CD14-positive monocyte (primary cell): ENCODE results near the gene C1QL2. TPM values are rescaled to one million over a fixed set of nuclear protein-coding genes. Genes with fewer than 3 reads are reported as not detected.

Experiments
- DNase-seq, 3 donors: peaks; one replicate each; pipeline ENCODE4 v3.0.0-alpha.2; 2011 to 2022
- H2AFZ ChIP-seq: 2 replicates; pipeline ENCODE4 v1.6.0; 2012; ENCODE audit warnings: mild to moderate bottlenecking, low read depth, low read length, inconsistent platforms; ENCODE audit not compliant: insufficient read depth, poor library complexity, severe bottlenecking
- H3K27ac ChIP-seq, 2 donors: 1 replicate in 1 of 2; 2 replicates in 1 of 2; pipeline ENCODE4 v1.5.1; 2012 to 2013; ENCODE audit warnings: low read length in 2 of 2, control low read depth in 1 of 2, inconsistent platforms in 1 of 2, low read depth in 1 of 2, mild to moderate bottlenecking in 1 of 2
- H3K27me3 ChIP-seq, 2 donors: one replicate each; pipeline versions ENCODE4 v1.6.0 to v1.6.1; 2011 to 2013; ENCODE audit warnings: low read length in 2 of 2; ENCODE audit not compliant: control insufficient read depth in 2 of 2, insufficient read depth in 2 of 2
- H3K36me3 ChIP-seq, 2 donors: replicated peaks in 1 of 2; 1 replicate in 1 of 2; 2 replicates in 1 of 2; pipeline versions ENCODE4 v1.5.1 to v1.6.1; 2012 to 2013; ENCODE audit warnings: low read length in 2 of 2, control low read depth in 1 of 2, inconsistent platforms in 1 of 2, mild to moderate bottlenecking in 1 of 2; ENCODE audit not compliant: insufficient read depth in 2 of 2, control insufficient read depth in 1 of 2
- H3K4me1 ChIP-seq, 2 donors: 1 replicate in 1 of 2; 2 replicates in 1 of 2; pipeline versions ENCODE4 v1.5.1 to v1.6.1; 2012 to 2013; ENCODE audit warnings: low read length in 2 of 2, control low read depth in 1 of 2, inconsistent platforms in 1 of 2, mild to moderate bottlenecking in 1 of 2, moderate library complexity in 1 of 2; ENCODE audit not compliant: insufficient read depth in 2 of 2, control insufficient read depth in 1 of 2
- H3K4me2 ChIP-seq: replicated peaks from 2 replicates; pipeline ENCODE3; 2012; ENCODE audit warnings: low read length, moderate library complexity, mild to moderate bottlenecking; ENCODE audit not compliant: poor library complexity, severe bottlenecking; ENCODE audit errors: extremely low read depth
- H3K4me3 ChIP-seq, 3 experiments: fragments of 200-600 bp in 1 of 3; sonication (generic) in 1 of 3; replicated peaks in 1 of 3; 1 replicate in 2 of 3; 2 replicates in 1 of 3; pipeline ENCODE4 v1.5.1; 2011 to 2013; ENCODE audit warnings: low read length in 3 of 3, mild to moderate bottlenecking in 3 of 3, control low read depth in 2 of 3, low read depth in 2 of 3, inconsistent platforms in 1 of 3, moderate library complexity in 1 of 3
- H3K79me2 ChIP-seq: 2 replicates; pipeline ENCODE4 v1.6.0; 2012; ENCODE audit warnings: mild to moderate bottlenecking, control low read depth, inconsistent platforms, low read length, moderate library complexity; ENCODE audit not compliant: insufficient read depth
- H3K9ac ChIP-seq: 2 replicates; pipeline ENCODE4 v1.6.0; 2017; ENCODE audit warnings: low read length, mild to moderate bottlenecking; ENCODE audit not compliant: insufficient read depth, poor library complexity, severe bottlenecking
- H3K9me3 ChIP-seq, 2 donors: replicated peaks in 1 of 2; 1 replicate in 1 of 2; 2 replicates in 1 of 2; pipeline versions ENCODE4 v1.5.1 to v1.6.1; 2012 to 2013; ENCODE audit warnings: low read length in 2 of 2, control low read depth in 1 of 2; ENCODE audit not compliant: control insufficient read depth in 1 of 2, insufficient read depth in 1 of 2
- H4K20me1 ChIP-seq: 2 replicates; pipeline ENCODE4 v1.6.0; 2012; ENCODE audit warnings: mild to moderate bottlenecking, low read length, control low read depth, moderate library complexity; ENCODE audit not compliant: insufficient read depth
- H3K27ac Mint-ChIP-seq, 7 donors: one replicate each; pipeline ENCODE4 v1.8.0; 2020; ENCODE audit warnings: mild to moderate bottlenecking in 7 of 7, mixed read lengths in 7 of 7, moderate library complexity in 6 of 7, inconsistent platforms in 2 of 7
- H3K27me3 Mint-ChIP-seq, 3 donors: one replicate each; pipeline ENCODE4 v1.8.0; 2021 to 2022; ENCODE audit warnings: low read depth in 3 of 3, mild to moderate bottlenecking in 3 of 3, mixed read lengths in 3 of 3, moderate library complexity in 3 of 3, inconsistent platforms in 1 of 3
- H3K36me3 Mint-ChIP-seq, 2 donors: one replicate each; pipeline ENCODE4 v1.8.0; 2020; ENCODE audit warnings: mixed read lengths in 2 of 2, inconsistent platforms in 1 of 2, mild to moderate bottlenecking in 1 of 2
- H3K4me1 Mint-ChIP-seq: one replicate; pipeline ENCODE4 v1.8.0; 2020; ENCODE audit warnings: mild to moderate bottlenecking, mixed read lengths
- H3K4me3 Mint-ChIP-seq, 2 donors: one replicate each; pipeline ENCODE4 v1.8.0; 2020; ENCODE audit warnings: mild to moderate bottlenecking in 2 of 2, mixed read lengths in 2 of 2, moderate library complexity in 1 of 2
- H3K9me3 Mint-ChIP-seq, 7 donors: one replicate each; pipeline ENCODE4 v1.8.0; 2020 to 2022; ENCODE audit warnings: mixed read lengths in 7 of 7, mild to moderate bottlenecking in 6 of 7, moderate library complexity in 6 of 7, inconsistent platforms in 2 of 7
- CTCF ChIP-seq: fragments of 200-600 bp; IDR thresholded peaks from one replicate; pipeline ENCODE4 v1.8.0; 2022; ENCODE audit warnings: antibody characterized with exemption, mild to moderate bottlenecking
- WGBS: methylation state at CpG from one replicate; pipeline ENCODE4 v1.1.5; 2013; ENCODE audit warnings: missing lambda C conversion rate; ENCODE audit not compliant: insufficient coverage; 5-methylcytosine and 5-hydroxymethylcytosine counted together
- intact Hi-C, 2 donors: fragments of 100-400 bp; cut with micrococcal nuclease; formaldehyde crosslinking; loops; one replicate each; pipeline versions ENCODE4 v1.15.0 to v1.15.1; 2023
- polyA plus RNA-seq, 3 donors: library from polyadenylated mRNA; depleted of rRNA in 1 of 3; unstranded in 2 of 3; stranded (reverse) in 1 of 3; fragments of 300-500 nt in 2 of 3; fragments of >200 nt in 1 of 3; fragmentation: Illumina TruSeq in 2 of 3; gene quantifications; 1 replicate in 2 of 3; 2 replicates in 1 of 3; pipeline ENCODE4 v1.2.3, GENCODE V29; 2012 to 2021

C1QL2 gene
- polyA plus RNA-seq, 3 donors: not detected

GRCh38 chr2:119180892-119181291 lies 22.3 kb upstream of the C1QL2 start:
- Histone ChIP-seq H2AFZ (no peak overlapping the region), H3K4me2 (no peak overlapping the region), H3K79me2 (no peaks in the 10 kb centered on the region), H3K4me1 (no peaks in the 10 kb centered on the region), H3K4me3 (no peak overlapping the region), H3K27ac (no peak overlapping the region), H3K9ac (no peak overlapping the region), H3K36me3 (no peaks in the 10 kb centered on the region), H3K27me3 (no peaks in the 10 kb centered on the region), H3K9me3 (no peaks in the 10 kb centered on the region), H4K20me1 (no peaks in the 10 kb centered on the region)
- Mint-ChIP-seq H3K4me1 (no peaks in the 10 kb centered on the region), H3K27ac (no peak overlapping the region), H3K27me3 (peaks cover 0 to 6% (median 0%) of the 10 kb centered on the region in 3 donors), H3K36me3 (no peaks in the 10 kb centered on the region), H3K4me3 (no peak overlapping the region), H3K9me3 (no peaks in the 10 kb centered on the region)
- 96% methylated on average over 5 of the region's 5 CpGs for WGBS
- no peak for TF ChIP-seq CTCF
- no peak for DNase-seq
- intact Hi-C loops: no loop called here

GRCh38 chr2:119179991-119180390 lies 21.4 kb upstream of the C1QL2 start:
- H3K27me3 ChIP-seq: no peaks in the 10 kb centered on the region
- no peak overlapping the region for H3K4me3 ChIP-seq
- H3K36me3 Mint-ChIP-seq: no peaks in the 10 kb centered on the region
- no peaks in the 10 kb centered on the region for H3K79me2 ChIP-seq
- no peak overlapping the region for H3K27ac Mint-ChIP-seq
- H3K27ac ChIP-seq: no peak overlapping the region
- no peaks in the 10 kb centered on the region for H3K4me1 Mint-ChIP-seq
- intact Hi-C loops: loop anchor here (10.0 kb wide), 1 partner anchor 165 kb away; no protein-coding TSS in a partner anchor
- no peaks in the 10 kb centered on the region for H4K20me1 ChIP-seq
- H3K4me1 ChIP-seq: no peaks in the 10 kb centered on the region
- no peaks in the 10 kb centered on the region for H3K36me3 ChIP-seq
- no peak overlapping the region for H3K4me2 ChIP-seq
- H3K9ac ChIP-seq: no peak overlapping the region
- TF ChIP-seq CTCF: no peak
- no peak for DNase-seq
- H3K9me3 ChIP-seq: no peaks in the 10 kb centered on the region
- peaks cover 0 to 8% (median 2%) of the 10 kb centered on the region in 3 donors for H3K27me3 Mint-ChIP-seq
- WGBS: 95% methylated on average over 4 of the region's 7 CpGs
- H3K9me3 Mint-ChIP-seq: no peaks in the 10 kb centered on the region
- no peak overlapping the region for H3K4me3 Mint-ChIP-seq
- H2AFZ ChIP-seq: no peak overlapping the region
